Measurements from ENCODE around the gene B3GNT5.

DNA sequence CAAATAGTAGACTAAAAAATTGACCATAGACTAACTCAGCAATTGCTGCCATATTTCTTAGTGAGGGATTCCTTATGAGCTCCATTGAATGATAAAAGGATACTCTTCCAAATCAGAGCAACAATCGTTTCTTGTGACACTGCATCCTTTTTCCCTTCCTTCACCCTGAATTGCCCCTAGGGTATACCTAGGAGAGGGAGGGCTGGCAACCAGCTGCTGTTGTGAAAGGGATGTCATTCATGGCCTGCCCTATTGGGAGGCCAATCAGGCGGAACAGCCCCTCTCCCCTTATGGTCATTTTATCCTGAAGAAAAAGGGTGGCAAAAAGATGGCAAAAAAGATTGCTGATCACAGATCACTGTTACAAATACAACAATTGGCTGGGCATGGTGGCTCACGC is 26.3 kb downstream of the B3GNT5 start:
- TF ChIP-seq, protein P1, sequence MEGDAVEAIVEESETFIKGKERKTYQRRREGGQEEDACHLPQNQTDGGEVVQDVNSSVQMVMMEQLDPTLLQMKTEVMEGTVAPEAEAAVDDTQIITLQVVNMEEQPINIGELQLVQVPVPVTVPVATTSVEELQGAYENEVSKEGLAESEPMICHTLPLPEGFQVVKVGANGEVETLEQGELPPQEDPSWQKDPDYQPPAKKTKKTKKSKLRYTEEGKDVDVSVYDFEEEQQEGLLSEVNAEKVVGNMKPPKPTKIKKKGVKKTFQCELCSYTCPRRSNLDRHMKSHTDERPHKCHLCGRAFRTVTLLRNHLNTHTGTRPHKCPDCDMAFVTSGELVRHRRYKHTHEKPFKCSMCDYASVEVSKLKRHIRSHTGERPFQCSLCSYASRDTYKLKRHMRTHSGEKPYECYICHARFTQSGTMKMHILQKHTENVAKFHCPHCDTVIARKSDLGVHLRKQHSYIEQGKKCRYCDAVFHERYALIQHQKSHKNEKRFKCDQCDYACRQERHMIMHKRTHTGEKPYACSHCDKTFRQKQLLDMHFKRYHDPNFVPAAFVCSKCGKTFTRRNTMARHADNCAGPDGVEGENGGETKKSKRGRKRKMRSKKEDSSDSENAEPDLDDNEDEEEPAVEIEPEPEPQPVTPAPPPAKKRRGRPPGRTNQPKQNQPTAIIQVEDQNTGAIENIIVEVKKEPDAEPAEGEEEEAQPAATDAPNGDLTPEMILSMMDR (IDR thresholded peaks at IDR 0.05 in 4 of 5, conservative IDR thresholded peaks at IDR 0.05 in 1 of 5) = no peak
- TF ChIP-seq POLR2A (IDR thresholded peaks at IDR 0.05) = no peak

All from gastrocnemius medialis (tissue), 4 donors.